Measurements from ENCODE around the gene GLUD2.

The GLUD2 gene

DNA sequence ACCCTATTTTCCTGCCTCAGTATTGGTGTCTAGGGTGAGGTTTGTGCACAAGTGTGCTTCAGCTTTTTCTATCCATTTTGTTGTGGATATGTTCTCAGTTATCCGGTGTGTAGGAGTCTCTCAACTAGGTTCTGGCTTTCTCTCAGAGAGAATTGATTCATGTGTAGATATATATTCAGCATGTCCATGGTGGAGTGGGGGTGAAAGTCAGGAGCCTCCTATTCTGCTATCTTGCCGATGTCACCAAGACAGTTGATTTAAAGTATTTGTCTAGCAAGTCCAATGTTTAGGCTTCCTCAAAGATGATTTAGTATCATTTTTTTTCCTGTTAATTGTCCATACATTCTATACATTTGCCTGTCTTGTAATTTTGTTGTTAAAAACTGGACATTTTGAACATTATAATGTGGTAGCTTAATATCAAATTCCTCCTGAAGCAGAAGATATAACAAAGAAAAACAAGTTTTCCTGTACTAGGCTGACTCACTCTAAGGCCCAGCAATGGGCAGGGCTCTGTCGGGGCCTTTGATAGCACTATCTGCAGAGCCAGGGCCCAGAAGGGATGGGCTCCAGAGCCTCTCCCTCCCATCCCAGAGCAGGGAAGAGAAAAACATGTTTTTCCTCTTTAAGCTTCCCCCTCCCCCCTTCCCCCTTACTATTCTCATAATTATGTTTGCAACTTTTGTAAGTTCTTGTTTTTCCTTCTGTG, 37.6 kb downstream of the GLUD2 start:
- DNase-seq (ENCODE audit: extremely low read depth, insufficient read length) = no peak
- H3K36me3 ChIP-seq (ENCODE audit: control insufficient read depth, insufficient read depth, low read length) = no peaks in the 10 kb centered on the region
- H3K4me3 ChIP-seq (replicated peaks; ENCODE audit: low read depth, low read length) = no peak overlapping the region
- no peaks in the 10 kb centered on the region for H3K27me3 ChIP-seq (replicated peaks; ENCODE audit: control insufficient read depth, insufficient read depth, low read length)
- TF ChIP-seq, protein P1, sequence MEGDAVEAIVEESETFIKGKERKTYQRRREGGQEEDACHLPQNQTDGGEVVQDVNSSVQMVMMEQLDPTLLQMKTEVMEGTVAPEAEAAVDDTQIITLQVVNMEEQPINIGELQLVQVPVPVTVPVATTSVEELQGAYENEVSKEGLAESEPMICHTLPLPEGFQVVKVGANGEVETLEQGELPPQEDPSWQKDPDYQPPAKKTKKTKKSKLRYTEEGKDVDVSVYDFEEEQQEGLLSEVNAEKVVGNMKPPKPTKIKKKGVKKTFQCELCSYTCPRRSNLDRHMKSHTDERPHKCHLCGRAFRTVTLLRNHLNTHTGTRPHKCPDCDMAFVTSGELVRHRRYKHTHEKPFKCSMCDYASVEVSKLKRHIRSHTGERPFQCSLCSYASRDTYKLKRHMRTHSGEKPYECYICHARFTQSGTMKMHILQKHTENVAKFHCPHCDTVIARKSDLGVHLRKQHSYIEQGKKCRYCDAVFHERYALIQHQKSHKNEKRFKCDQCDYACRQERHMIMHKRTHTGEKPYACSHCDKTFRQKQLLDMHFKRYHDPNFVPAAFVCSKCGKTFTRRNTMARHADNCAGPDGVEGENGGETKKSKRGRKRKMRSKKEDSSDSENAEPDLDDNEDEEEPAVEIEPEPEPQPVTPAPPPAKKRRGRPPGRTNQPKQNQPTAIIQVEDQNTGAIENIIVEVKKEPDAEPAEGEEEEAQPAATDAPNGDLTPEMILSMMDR (IDR thresholded peaks at IDR 0.05; ENCODE audit: insufficient read depth, low read length, poor library complexity, severe bottlenecking) = no peak

DNA sequence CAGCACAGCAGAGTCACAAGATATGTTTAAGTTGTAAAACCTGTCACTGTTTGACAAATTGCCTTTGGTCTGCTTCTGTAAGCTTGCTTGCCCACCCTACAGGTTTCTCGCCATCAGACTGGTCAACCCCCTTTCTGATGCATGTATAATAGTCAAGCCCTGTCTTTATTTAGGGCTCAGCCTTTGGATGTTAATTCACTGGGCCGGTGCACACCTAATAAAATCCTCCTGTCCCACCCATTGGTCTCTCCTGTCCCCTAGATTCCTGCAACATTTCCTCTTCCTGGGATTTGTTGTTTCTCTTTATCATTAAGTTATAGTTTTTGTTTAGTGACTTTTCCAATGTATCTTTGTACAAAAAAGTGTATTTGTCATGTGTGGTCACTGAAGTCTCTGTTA, 38.2 kb downstream of the GLUD2 start:
- no peaks in the 10 kb centered on the region for H3K36me3 ChIP-seq (ENCODE audit: control insufficient read depth, insufficient read depth, low read length)
- no peak for DNase-seq (ENCODE audit: extremely low read depth, insufficient read length)
- TF ChIP-seq, protein P1 (IDR thresholded peaks at IDR 0.05; ENCODE audit: insufficient read depth, low read length, poor library complexity, severe bottlenecking) = no peak
- no peaks in the 10 kb centered on the region for H3K27me3 ChIP-seq (replicated peaks; ENCODE audit: control insufficient read depth, insufficient read depth, low read length)
- no peak overlapping the region for H3K4me3 ChIP-seq (replicated peaks; ENCODE audit: low read depth, low read length)

DNA sequence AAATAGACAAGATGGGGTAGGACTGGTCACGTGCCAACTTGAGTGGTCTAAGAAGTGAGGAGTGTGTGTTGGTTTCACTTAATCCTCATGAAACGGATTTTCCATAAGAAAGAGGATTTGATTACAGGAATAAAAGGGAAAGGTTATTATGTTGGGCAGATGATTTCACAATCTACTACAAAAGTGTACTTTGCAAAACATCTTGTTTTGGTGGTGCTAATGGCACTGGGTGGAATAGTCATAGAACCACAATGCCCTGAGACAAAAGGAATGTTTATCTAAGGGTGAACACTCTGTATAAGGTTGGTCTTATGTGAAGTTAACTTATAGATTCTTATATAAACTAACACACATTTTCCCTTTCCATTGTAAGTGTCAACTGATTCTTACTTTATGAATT, 45.6 kb downstream of the GLUD2 start:
- H3K36me3 ChIP-seq (ENCODE audit: control insufficient read depth, insufficient read depth, low read length) = no peaks in the 10 kb centered on the region
- no peak overlapping the region for H3K4me3 ChIP-seq (replicated peaks; ENCODE audit: low read depth, low read length)
- no peak for DNase-seq (ENCODE audit: extremely low read depth, insufficient read length)
- TF ChIP-seq, protein P1 (IDR thresholded peaks at IDR 0.05; ENCODE audit: insufficient read depth, low read length, poor library complexity, severe bottlenecking) = no peak
- H3K27me3 ChIP-seq (replicated peaks; ENCODE audit: control insufficient read depth, insufficient read depth, low read length) = no peaks in the 10 kb centered on the region

Measured in GM06990 (cell line).